GM23338 (cell line): ENCODE data around the gene LRRC28. TPM values are rescaled to one million over a fixed set of nuclear protein-coding genes. Genes with fewer than 3 reads are reported as not detected.

Experiments
- ATAC-seq: fragments of 200-7000 bp; cut with Tn5 transposase; 3 replicates; pipeline ENCODE4 v1.9.1; 2020
- DNase-seq: peaks from one replicate; pipeline ENCODE4 v3.0.0-alpha.2; 2015; ENCODE audit warnings: low spot score
- H2AFZ ChIP-seq: fragments of 200-600 bp; sonication (generic); 2 replicates; pipeline ENCODE4 v1.8.0; 2016; ENCODE audit warnings: antibody characterized with exemption, mild to moderate bottlenecking, moderate library complexity
- H3F3A ChIP-seq: fragments of 200-600 bp; sonication (generic); replicated peaks from 2 replicates; pipeline ENCODE4 v1.8.0; 2017; ENCODE audit warnings: antibody characterized with exemption, mixed run types, low read depth
- H3K27ac ChIP-seq: fragments of 200-600 bp; sonication (generic); 2 replicates; pipeline ENCODE4 v1.6.1; 2016; ENCODE audit warnings: low read depth
- H3K27me3 ChIP-seq: fragments of 200-600 bp; sonication (generic); 2 replicates; pipeline ENCODE4 v1.8.0; 2016; ENCODE audit warnings: mild to moderate bottlenecking, mixed run types, moderate library complexity; ENCODE audit not compliant: insufficient read depth
- H3K36me3 ChIP-seq: fragments of 200-600 bp; sonication (generic); 2 replicates; pipeline ENCODE4 v1.8.0; 2016; ENCODE audit warnings: mild to moderate bottlenecking; ENCODE audit not compliant: insufficient read depth
- H3K4me1 ChIP-seq: fragments of 200-600 bp; sonication (generic); 2 replicates; pipeline ENCODE4 v1.8.0; 2016; ENCODE audit warnings: mild to moderate bottlenecking, moderate library complexity; ENCODE audit not compliant: insufficient read depth
- H3K4me2 ChIP-seq: fragments of 200-600 bp; sonication (generic); 2 replicates; pipeline ENCODE4 v1.7.1; 2017; ENCODE audit warnings: mixed run types
- H3K4me3 ChIP-seq: fragments of 200-600 bp; sonication (generic); 2 replicates; pipeline ENCODE4 v1.6.1; 2016; ENCODE audit warnings: mixed run types
- H3K79me2 ChIP-seq: fragments of 200-600 bp; sonication (generic); replicated peaks from 2 replicates; pipeline ENCODE4 v1.8.0; 2017; ENCODE audit warnings: mild to moderate bottlenecking; ENCODE audit not compliant: insufficient read depth
- H3K9me2 ChIP-seq: fragments of 200-600 bp; sonication (generic); 2 replicates; pipeline ENCODE4 v1.8.0; 2017; ENCODE audit not compliant: insufficient read depth
- H4K20me1 ChIP-seq: fragments of 200-600 bp; sonication (generic); replicated peaks from 2 replicates; pipeline ENCODE4 v1.8.0; 2017; ENCODE audit warnings: mild to moderate bottlenecking; ENCODE audit not compliant: insufficient read depth
- H3K27ac Mint-ChIP-seq: 2 replicates; pipeline ENCODE4 v1.8.0; 2020; ENCODE audit warnings: inconsistent platforms, mild to moderate bottlenecking, moderate library complexity, mixed read lengths
- H3K27me3 Mint-ChIP-seq: 3 replicates; pipeline ENCODE4 v1.8.0; 2022; ENCODE audit warnings: low read depth, mild to moderate bottlenecking, moderate library complexity, mixed read lengths, inconsistent platforms; ENCODE audit not compliant: insufficient read depth, poor library complexity
- H3K36me3 Mint-ChIP-seq: 3 replicates; pipeline ENCODE4 v1.8.0; 2021; ENCODE audit warnings: low read depth, mild to moderate bottlenecking, inconsistent platforms, moderate library complexity, mixed read lengths
- H3K4me1 Mint-ChIP-seq: 3 replicates; pipeline ENCODE4 v1.8.0; 2020; ENCODE audit warnings: mild to moderate bottlenecking, inconsistent platforms, mixed read lengths
- H3K4me3 Mint-ChIP-seq: 3 replicates; pipeline ENCODE4 v1.8.0; 2021; ENCODE audit warnings: moderate library complexity, mild to moderate bottlenecking, inconsistent platforms, mixed read lengths
- H3K9me3 Mint-ChIP-seq: 3 replicates; pipeline ENCODE4 v1.8.0; 2020; ENCODE audit warnings: moderate library complexity, mild to moderate bottlenecking, inconsistent platforms, mixed read lengths
- EZH2 ChIP-seq: fragments of 200-600 bp; sonication (generic); IDR thresholded peaks from one replicate; pipeline ENCODE4 v1.8.0; 2017; ENCODE audit warnings: antibody characterized with exemption, mild to moderate bottlenecking, low read depth; ENCODE audit not compliant: unreplicated experiment
- JUNB ChIP-seq: IDR thresholded peaks from one replicate; pipeline ENCODE4 v1.6.1; 2016; ENCODE audit warnings: antibody characterized with exemption; ENCODE audit not compliant: unreplicated experiment
- NANOG ChIP-seq: IDR thresholded peaks from 2 replicates; pipeline ENCODE4 v1.6.1; 2016; ENCODE audit warnings: antibody characterized with exemption, borderline replicate concordance
- STAT1 ChIP-seq: IDR thresholded peaks from one replicate; pipeline ENCODE4 v1.6.1; 2016; ENCODE audit warnings: antibody characterized with exemption; ENCODE audit not compliant: unreplicated experiment
- ZNF114 ChIP-seq: fragments of 250-450 bp; sonication (Bioruptor Pico); IDR thresholded peaks from 2 replicates; pipeline ENCODE4 v1.5.0; 2020; ENCODE audit warnings: mild to moderate bottlenecking, moderate library complexity
- ZNF331 ChIP-seq: fragments of 250-450 bp; sonication (Bioruptor Pico); IDR thresholded peaks from 2 replicates; pipeline ENCODE4 v1.5.0; 2020; ENCODE audit warnings: low read depth, mild to moderate bottlenecking, moderate library complexity
- polyA plus RNA-seq: library from polyadenylated mRNA; unstranded; fragments of >200 nt; fragmentation: Nextera tagmentation; extraction: Ambion mirVana; gene quantifications from 2 replicates; pipeline ENCODE4 v1.2.1, GENCODE V29; 2016
- total RNA-seq: library from RNA; depleted of rRNA; stranded (reverse); fragments of >200 nt; shearing (Covaris generic); gene quantifications from 2 replicates; pipeline ENCODE4 v1.2.3, GENCODE V29; 2014
- TF ChIP-seq, protein P1 (sequence below), 2 experiments: fragments of 200-600 bp in 1 of 2; sonication (generic) in 1 of 2; conservative IDR thresholded peaks; 2 replicates each; pipeline versions ENCODE4 v1.5.1 to v1.6.1; 2016 to 2017; ENCODE audit warnings: antibody characterized with exemption in 2 of 2, low read depth in 2 of 2, mild to moderate bottlenecking in 2 of 2, moderate library complexity in 1 of 2
- TF ChIP-seq, protein P2 (sequence below): IDR thresholded peaks from 2 replicates; pipeline ENCODE4 v1.6.1; 2016; ENCODE audit warnings: antibody characterized with exemption
- TF ChIP-seq, protein P3 (sequence below): IDR thresholded peaks from one replicate; pipeline ENCODE4 v1.6.1; 2018; ENCODE audit warnings: antibody characterized with exemption; ENCODE audit not compliant: unreplicated experiment

LRRC28 gene
- total and polyA plus RNA-seq, 2 experiments from 2014 or later, result 12.9 to 28.4 TPM

DNA sequence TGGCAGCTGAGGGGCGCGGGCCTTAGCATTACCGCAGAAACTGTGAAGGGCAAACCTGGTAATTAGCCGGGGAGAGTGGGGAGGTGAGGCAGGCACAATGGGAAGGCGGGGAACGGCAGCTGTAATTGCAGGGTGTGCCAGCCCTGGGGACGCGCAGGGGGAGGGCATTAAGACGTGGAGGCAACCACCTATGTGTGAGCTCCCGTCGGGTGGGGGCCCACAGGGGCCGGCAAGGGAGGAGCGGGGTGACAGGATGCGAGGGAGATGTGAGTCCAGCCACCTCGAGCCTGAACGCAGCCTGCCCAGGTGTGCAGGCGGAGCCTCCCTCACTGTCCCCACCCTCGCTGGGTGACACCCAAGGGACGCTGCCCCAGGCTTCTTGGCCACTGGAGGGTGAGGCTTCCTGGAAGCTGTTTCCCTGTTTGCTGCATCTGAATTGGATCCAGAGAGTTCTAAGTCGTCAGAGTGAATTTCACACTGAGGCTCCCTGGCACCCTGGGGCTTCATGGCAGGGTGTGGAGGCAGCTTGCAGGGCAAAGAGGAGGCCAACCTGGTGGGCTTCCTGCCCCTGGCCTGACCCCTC lies 183.9 kb downstream of the LRRC28 start:
- Histone ChIP-seq H3K27me3 (no peaks in the 10 kb centered on the region), H3K4me1 (0 out of 2 replicates have a peak, but pooled peaks cover 10% of the 10 kb centered on the region), H3K27ac (no peak overlapping the region), H3K9me2 (no peaks in the 10 kb centered on the region), H3K4me3 (no peak overlapping the region), H3K36me3 (no peaks in the 10 kb centered on the region), H3K4me2 (no peak overlapping the region), H3F3A (no peaks in the 10 kb centered on the region), H3K79me2 (no peaks in the 10 kb centered on the region), H2AFZ (peak overlapping the region; percentile 72; the same call in 1 of the 2 replicates), H4K20me1 (no peaks in the 10 kb centered on the region)
- Mint-ChIP-seq H3K36me3 (no peaks in the 10 kb centered on the region; the same call in 2 of the 3 replicates), H3K9me3 (no peaks in the 10 kb centered on the region), H3K27ac (no peak overlapping the region), H3K4me3 (no peak overlapping the region), H3K4me1 (peaks cover 24% of the 10 kb centered on the region), H3K27me3 (peaks cover 19% of the 10 kb centered on the region)
- no peak; the same call in 2 of the 3 replicates for ATAC-seq
- no peak for DNase-seq
- no peak for TF ChIP-seq ZNF114
- TF ChIP-seq, protein P1, sequence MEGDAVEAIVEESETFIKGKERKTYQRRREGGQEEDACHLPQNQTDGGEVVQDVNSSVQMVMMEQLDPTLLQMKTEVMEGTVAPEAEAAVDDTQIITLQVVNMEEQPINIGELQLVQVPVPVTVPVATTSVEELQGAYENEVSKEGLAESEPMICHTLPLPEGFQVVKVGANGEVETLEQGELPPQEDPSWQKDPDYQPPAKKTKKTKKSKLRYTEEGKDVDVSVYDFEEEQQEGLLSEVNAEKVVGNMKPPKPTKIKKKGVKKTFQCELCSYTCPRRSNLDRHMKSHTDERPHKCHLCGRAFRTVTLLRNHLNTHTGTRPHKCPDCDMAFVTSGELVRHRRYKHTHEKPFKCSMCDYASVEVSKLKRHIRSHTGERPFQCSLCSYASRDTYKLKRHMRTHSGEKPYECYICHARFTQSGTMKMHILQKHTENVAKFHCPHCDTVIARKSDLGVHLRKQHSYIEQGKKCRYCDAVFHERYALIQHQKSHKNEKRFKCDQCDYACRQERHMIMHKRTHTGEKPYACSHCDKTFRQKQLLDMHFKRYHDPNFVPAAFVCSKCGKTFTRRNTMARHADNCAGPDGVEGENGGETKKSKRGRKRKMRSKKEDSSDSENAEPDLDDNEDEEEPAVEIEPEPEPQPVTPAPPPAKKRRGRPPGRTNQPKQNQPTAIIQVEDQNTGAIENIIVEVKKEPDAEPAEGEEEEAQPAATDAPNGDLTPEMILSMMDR (conservative IDR thresholded peaks at IDR 0.05; ENCODE audit: low read depth in 2 of 2), result no peak
- no peak for TF ChIP-seq JUNB
- TF ChIP-seq, protein P2, sequence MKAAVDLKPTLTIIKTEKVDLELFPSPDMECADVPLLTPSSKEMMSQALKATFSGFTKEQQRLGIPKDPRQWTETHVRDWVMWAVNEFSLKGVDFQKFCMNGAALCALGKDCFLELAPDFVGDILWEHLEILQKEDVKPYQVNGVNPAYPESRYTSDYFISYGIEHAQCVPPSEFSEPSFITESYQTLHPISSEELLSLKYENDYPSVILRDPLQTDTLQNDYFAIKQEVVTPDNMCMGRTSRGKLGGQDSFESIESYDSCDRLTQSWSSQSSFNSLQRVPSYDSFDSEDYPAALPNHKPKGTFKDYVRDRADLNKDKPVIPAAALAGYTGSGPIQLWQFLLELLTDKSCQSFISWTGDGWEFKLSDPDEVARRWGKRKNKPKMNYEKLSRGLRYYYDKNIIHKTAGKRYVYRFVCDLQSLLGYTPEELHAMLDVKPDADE, result no peak
- no peak for TF ChIP-seq STAT1
- TF ChIP-seq NANOG, result no peak

DNA sequence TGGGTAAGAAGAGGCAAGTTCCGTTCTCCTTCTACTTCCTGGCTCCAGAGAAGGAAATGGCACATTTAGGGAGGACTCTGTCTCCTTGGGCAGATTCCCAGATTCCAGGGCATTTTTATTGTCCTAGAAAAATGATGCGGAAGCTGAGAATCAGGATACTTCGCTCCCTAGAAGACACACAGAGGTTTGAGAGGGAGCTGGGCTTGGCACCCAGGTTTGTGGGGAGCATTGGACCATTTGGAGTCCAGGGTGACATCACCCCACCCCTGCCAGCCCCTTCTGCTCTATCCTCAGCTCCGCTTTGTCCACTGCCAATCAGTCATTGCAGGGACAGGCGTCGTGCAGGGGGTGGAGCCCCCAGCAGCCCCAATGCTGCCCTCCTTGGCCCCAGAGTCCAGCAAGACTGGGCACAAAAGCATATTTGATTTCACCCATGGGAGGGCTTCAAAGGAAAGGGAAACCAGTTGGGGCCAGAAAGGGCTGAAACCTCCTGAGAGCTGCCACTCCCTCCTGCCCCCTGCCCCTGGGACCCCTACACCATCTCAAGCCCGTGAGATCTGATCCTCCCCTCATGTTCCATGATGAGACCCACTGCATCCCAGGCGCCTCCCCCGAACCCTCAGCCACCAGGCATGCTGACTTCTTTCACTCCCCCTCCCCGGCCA lies 184.7 kb downstream of the LRRC28 start:
- Histone ChIP-seq H3F3A (no peaks in the 10 kb centered on the region), H3K9me2 (no peaks in the 10 kb centered on the region), H3K27ac (no peak overlapping the region), H3K4me2 (no peak overlapping the region), H3K79me2 (no peaks in the 10 kb centered on the region), H3K4me3 (no peak overlapping the region), H4K20me1 (no peaks in the 10 kb centered on the region), H3K4me1 (0 out of 2 replicates have a peak, but pooled peaks cover 10% of the 10 kb centered on the region), H2AFZ (peak overlapping the region; percentile 52; the same call in 1 of the 2 replicates), H3K27me3 (no peaks in the 10 kb centered on the region), H3K36me3 (no peaks in the 10 kb centered on the region)
- DNase-seq (no peak), ATAC-seq (no peak)
- Mint-ChIP-seq H3K36me3 (no peaks in the 10 kb centered on the region; the same call in 2 of the 3 replicates), H3K9me3 (no peaks in the 10 kb centered on the region), H3K4me3 (no peak overlapping the region), H3K27ac (no peak overlapping the region), H3K4me1 (peaks cover 24% of the 10 kb centered on the region), H3K27me3 (peaks cover 19% of the 10 kb centered on the region)
- no peak for TF ChIP-seq NANOG
- no peak for TF ChIP-seq ZNF331 (CRISPR knock-in tag)
- no peak for TF ChIP-seq EZH2
- TF ChIP-seq, protein P1 (conservative IDR thresholded peaks at IDR 0.05; ENCODE audit: low read depth in 2 of 2), result no peak
- TF ChIP-seq ZNF114, result no peak
- TF ChIP-seq, protein P3, sequence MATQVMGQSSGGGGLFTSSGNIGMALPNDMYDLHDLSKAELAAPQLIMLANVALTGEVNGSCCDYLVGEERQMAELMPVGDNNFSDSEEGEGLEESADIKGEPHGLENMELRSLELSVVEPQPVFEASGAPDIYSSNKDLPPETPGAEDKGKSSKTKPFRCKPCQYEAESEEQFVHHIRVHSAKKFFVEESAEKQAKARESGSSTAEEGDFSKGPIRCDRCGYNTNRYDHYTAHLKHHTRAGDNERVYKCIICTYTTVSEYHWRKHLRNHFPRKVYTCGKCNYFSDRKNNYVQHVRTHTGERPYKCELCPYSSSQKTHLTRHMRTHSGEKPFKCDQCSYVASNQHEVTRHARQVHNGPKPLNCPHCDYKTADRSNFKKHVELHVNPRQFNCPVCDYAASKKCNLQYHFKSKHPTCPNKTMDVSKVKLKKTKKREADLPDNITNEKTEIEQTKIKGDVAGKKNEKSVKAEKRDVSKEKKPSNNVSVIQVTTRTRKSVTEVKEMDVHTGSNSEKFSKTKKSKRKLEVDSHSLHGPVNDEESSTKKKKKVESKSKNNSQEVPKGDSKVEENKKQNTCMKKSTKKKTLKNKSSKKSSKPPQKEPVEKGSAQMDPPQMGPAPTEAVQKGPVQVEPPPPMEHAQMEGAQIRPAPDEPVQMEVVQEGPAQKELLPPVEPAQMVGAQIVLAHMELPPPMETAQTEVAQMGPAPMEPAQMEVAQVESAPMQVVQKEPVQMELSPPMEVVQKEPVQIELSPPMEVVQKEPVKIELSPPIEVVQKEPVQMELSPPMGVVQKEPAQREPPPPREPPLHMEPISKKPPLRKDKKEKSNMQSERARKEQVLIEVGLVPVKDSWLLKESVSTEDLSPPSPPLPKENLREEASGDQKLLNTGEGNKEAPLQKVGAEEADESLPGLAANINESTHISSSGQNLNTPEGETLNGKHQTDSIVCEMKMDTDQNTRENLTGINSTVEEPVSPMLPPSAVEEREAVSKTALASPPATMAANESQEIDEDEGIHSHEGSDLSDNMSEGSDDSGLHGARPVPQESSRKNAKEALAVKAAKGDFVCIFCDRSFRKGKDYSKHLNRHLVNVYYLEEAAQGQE, result no peak
